Esophagus muscularis mucosa (tissue), 4 donors: ENCODE measurements around the gene TBC1D24. TPM values are rescaled to one million over a fixed set of nuclear protein-coding genes. Genes with fewer than 3 reads are reported as not detected.

Experiments
- DNase-seq: peaks from one replicate; pipeline ENCODE4 v3.0.0-alpha.2; 2017; ENCODE audit errors: extremely low spot score
- H3K27ac ChIP-seq, 4 donors: fragments of 200-600 bp; sonication (generic); replicated peaks in 1 of 4; 1 replicate in 3 of 4; 2 replicates in 1 of 4; pipeline ENCODE4 v1.5.1; 2016 to 2019; ENCODE audit warnings: mild to moderate bottlenecking in 1 of 4
- H3K27me3 ChIP-seq, 4 donors: fragments of 200-600 bp; sonication (generic); one replicate each; pipeline versions ENCODE4 v1.5.1 to v1.6.0; 2016 to 2019
- H3K36me3 ChIP-seq, 4 donors: fragments of 200-600 bp; sonication (generic); one replicate each; pipeline ENCODE4 v1.5.1; 2016 to 2019
- H3K4me1 ChIP-seq, 4 donors: fragments of 200-600 bp; sonication (generic); one replicate each; pipeline ENCODE4 v1.5.1; 2016 to 2019
- H3K4me3 ChIP-seq, 4 donors: fragments of 200-600 bp; sonication (generic); 1 replicate in 2 of 4; 2 replicates in 2 of 4; pipeline ENCODE4 v1.5.1; 2016 to 2019; ENCODE audit warnings: mild to moderate bottlenecking in 4 of 4, moderate library complexity in 1 of 4
- H3K9me3 ChIP-seq, 4 donors: fragments of 200-600 bp; sonication (generic); 1 replicate in 3 of 4; 2 replicates in 1 of 4; pipeline ENCODE4 v1.5.1; 2016 to 2019
- EP300 ChIP-seq: sonication (generic); formaldehyde crosslinking; IDR thresholded peaks from one replicate; pipeline ENCODE4 v1.6.1; 2017; ENCODE audit warnings: antibody characterized with exemption
- POLR2A ChIP-seq: fragments of 450-650 bp; IDR thresholded peaks from one replicate; pipeline ENCODE4 v1.6.1; 2017; ENCODE audit warnings: antibody characterized with exemption, moderate library complexity, mild to moderate bottlenecking, low read depth
- POLR2AphosphoS5 ChIP-seq, 2 donors: sonication (generic); formaldehyde crosslinking; IDR thresholded peaks; one replicate each; pipeline ENCODE4 v1.6.1; 2017; ENCODE audit warnings: antibody characterized with exemption in 2 of 2
- WGBS: methylation state at CpG from one replicate; pipeline ENCODE4 v1.1.5; 2018; 5-methylcytosine and 5-hydroxymethylcytosine counted together
- intact Hi-C: fragments of 100-400 bp; cut with DNase I; formaldehyde crosslinking; loops from one replicate; pipeline ENCODE4 v1.15.1; 2023
- total RNA-seq, 4 donors: library from RNA; depleted of rRNA; stranded (reverse); fragments of >200 nt; gene quantifications; one replicate each; pipeline versions ENCODE4 v1.1.0 to v1.2.1, GENCODE V29; 2016
- TF ChIP-seq, protein P1 (sequence below), 3 experiments: fragments of 200-600 bp in 2 of 3; fragments of 450-650 bp in 1 of 3; sonication (generic) in 2 of 3; IDR thresholded peaks; one replicate each; pipeline ENCODE4 v1.5.1; 2017 to 2019; ENCODE audit warnings: antibody characterized with exemption in 3 of 3, mild to moderate bottlenecking in 2 of 3, moderate library complexity in 1 of 3

TBC1D24 gene
- total RNA-seq, 4 donors from 2014 or later, result 7.0 to 14.1 (median 11.5) TPM

DNA sequence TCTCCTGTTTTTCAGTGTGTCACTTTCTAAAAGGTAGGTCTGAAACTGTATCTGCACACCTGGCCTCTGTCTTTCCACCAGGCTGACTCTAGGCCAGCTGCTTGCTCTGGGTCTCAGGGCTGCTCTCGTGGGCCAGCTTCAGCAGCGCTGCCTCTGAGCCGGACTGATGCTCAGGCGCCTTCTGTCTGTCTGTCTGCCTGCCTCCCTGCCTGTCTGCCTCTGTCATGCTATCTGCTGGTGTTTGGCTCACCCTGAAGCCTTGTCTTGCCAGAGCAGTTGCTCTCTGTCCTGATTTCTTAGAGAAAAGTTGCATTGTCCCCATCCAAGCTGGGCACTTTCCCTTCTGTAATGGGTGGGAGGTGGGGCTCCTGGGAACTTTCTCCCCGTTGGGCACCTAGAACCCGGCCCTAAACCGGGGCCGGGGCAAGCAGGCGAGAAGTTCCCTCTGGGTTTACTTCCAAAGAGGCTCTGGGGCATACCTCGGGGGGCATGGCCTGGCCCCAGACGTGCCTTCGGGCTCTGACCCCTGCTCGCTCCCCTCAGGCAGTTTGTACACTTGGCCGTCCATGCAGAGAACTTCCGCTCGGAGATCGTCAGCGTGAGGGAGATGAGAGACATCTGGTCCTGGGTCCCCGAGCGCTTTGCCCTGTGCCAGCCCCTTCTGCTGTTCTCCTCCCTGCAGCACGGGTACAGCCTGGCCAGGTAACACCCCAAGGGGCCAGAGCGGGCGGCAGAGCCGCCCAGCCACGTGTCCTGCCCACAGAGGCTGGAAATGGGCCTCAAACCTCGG, 23.0 kb downstream of the TBC1D24 start:
- no peak for TF ChIP-seq POLR2A
- no peak for TF ChIP-seq EP300
- TF ChIP-seq, protein P1, sequence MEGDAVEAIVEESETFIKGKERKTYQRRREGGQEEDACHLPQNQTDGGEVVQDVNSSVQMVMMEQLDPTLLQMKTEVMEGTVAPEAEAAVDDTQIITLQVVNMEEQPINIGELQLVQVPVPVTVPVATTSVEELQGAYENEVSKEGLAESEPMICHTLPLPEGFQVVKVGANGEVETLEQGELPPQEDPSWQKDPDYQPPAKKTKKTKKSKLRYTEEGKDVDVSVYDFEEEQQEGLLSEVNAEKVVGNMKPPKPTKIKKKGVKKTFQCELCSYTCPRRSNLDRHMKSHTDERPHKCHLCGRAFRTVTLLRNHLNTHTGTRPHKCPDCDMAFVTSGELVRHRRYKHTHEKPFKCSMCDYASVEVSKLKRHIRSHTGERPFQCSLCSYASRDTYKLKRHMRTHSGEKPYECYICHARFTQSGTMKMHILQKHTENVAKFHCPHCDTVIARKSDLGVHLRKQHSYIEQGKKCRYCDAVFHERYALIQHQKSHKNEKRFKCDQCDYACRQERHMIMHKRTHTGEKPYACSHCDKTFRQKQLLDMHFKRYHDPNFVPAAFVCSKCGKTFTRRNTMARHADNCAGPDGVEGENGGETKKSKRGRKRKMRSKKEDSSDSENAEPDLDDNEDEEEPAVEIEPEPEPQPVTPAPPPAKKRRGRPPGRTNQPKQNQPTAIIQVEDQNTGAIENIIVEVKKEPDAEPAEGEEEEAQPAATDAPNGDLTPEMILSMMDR (IDR thresholded peaks at IDR 0.05), result no peak
- no peak for TF ChIP-seq POLR2AphosphoS5 (IDR thresholded peaks at IDR 0.05)
- Histone ChIP-seq H3K4me3 (no peak overlapping the region), H3K9me3 (no peaks in the 10 kb centered on the region), H3K36me3 (peaks cover 13 to 46% (median 30%) of the 10 kb centered on the region in 4 donors), H3K4me1 (peaks cover 41 to 46% (median 44%) of the 10 kb centered on the region in 4 donors), H3K27ac (peak overlapping the region in 2 of 4 donors; percentile 25 to 43), H3K27me3 (no peaks in the 10 kb centered on the region)
- DNase-seq, result no peak
- 66% methylated on average over 16 of the region's 26 CpGs for WGBS
- intact Hi-C loops, result no loop called here

DNA sequence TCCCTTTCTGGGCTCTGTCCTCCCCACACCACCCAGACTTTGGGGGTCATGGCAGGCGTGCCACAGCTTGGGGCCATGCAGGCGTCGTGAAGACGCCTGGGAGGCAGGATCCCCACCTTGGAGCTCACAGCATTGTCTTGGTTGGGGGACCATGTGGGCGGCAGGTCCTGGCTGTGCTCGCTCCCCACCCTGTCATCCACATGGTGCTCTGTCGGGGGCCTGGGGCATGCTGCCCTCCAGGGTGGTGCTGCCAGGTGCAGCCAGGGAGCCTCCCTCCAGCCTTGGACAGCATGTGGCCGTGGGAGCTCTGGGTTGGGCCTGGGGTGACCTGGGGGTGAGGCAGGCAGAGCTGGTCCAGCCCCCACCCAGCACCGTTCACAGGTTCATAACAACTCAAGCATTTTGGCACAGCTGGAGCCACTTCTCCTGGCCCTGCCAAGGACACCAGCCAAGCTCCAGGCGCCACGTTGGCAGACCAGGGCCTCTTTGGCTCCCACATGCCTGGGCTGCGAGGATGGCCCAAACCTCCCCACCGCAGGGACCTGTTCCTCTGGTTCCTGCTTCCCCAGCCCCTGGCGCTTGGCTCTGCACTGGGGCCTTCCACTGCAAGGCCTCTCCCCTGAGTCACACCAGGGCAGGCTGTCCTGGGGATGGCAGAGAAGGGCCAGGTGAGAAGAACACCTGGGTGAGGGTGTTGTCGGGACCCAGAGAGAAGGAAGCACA, 23.8 kb downstream of the TBC1D24 start:
- no peaks in the 10 kb centered on the region for H3K9me3 ChIP-seq
- intact Hi-C loops, result no loop called here
- no peak for TF ChIP-seq POLR2AphosphoS5 (IDR thresholded peaks at IDR 0.05)
- TF ChIP-seq, protein P1 (IDR thresholded peaks at IDR 0.05), result no peak
- no peak for TF ChIP-seq POLR2A
- TF ChIP-seq EP300, result no peak
- H3K27me3 ChIP-seq, result no peaks in the 10 kb centered on the region
- peaks cover 13 to 46% (median 30%) of the 10 kb centered on the region in 4 donors for H3K36me3 ChIP-seq
- H3K27ac ChIP-seq, result peak overlapping the region in 2 of 4 donors; percentile 25 to 43
- WGBS, result 73% methylated on average over 6 of the region's 15 CpGs
- H3K4me1 ChIP-seq, result peaks cover 42 to 48% (median 45%) of the 10 kb centered on the region in 4 donors
- no peak overlapping the region for H3K4me3 ChIP-seq
- DNase-seq, result no peak

DNA sequence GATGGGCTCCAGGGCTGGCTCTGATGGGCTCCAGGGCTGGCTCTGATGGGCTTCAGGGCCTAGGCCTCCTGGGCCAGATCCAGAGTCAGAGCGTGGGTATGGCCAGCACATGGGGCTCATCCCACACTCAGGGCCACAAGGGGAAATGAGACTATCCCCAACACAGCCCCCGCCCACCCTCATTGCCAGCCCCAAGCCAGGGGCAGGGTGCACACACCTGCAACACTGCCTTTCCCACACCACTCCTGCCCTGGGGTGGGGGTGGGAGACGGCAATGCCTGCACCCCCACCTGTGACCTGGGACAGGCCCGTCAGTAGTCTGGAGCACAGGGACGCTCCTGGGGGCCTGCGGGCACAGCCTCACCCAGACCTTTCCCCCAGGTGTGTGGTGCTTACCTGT, 24.5 kb downstream of the TBC1D24 start:
- H3K4me3 ChIP-seq, result no peak overlapping the region
- 97% methylated on average over 4 of the region's 6 CpGs for WGBS

DNA sequence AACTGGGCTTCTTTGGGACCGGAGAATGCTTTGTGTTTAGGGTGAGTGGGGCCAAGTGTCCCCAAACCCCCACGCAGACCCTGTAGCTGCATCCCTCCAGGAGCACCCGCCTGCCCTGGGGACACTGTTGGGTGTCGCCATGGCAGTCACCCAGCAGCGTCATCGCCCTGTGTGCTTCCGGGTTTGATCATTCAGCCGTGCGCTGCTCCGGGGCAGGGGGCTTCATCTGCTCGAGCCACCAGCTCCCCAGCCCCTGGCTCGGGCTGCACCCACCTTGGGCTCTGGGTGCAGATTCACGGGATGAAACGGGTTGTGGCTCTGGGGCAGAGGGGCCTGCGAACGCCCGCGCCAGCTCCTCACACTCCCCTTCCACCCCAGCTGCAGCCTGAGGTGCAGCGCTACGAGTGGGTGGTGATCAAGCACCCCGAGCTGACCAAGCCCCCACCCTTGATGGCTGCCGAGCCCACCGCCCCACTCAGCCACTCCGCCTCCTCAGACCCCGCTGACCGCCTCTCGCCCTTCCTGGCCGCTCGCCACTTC, 25.0 kb downstream of the TBC1D24 start:
- H3K36me3 ChIP-seq, result peaks cover 13 to 46% (median 30%) of the 10 kb centered on the region in 4 donors
- peaks cover 42 to 48% (median 45%) of the 10 kb centered on the region in 4 donors for H3K4me1 ChIP-seq
- no peaks in the 10 kb centered on the region for H3K27me3 ChIP-seq
- intact Hi-C loops, result loop anchor here (2.0 to 10.0 kb wide), 4 partner anchors 43 to 235 kb away; partner anchors contain the start of genes ABCA3, CCNF and RNPS1
- H3K27ac ChIP-seq, result no peak overlapping the region
- DNase-seq, result no peak
- H3K4me3 ChIP-seq, result no peak overlapping the region
- H3K9me3 ChIP-seq, result no peaks in the 10 kb centered on the region
- WGBS, result 88% methylated on average over 18 of the region's 29 CpGs
- TF ChIP-seq EP300, result no peak
- TF ChIP-seq POLR2AphosphoS5 (IDR thresholded peaks at IDR 0.05), result no peak
- TF ChIP-seq, protein P1 (IDR thresholded peaks at IDR 0.05), result no peak
- TF ChIP-seq POLR2A, result no peak

More for the DNA sequence above, 24.5 kb downstream of the TBC1D24 start:
- TF ChIP-seq EP300 (no peak), POLR2A (no peak), POLR2AphosphoS5 (IDR thresholded peaks at IDR 0.05) (no peak)
- TF ChIP-seq, protein P1 (IDR thresholded peaks at IDR 0.05), result no peak
- no peak for DNase-seq
- peaks cover 42 to 48% (median 45%) of the 10 kb centered on the region in 4 donors for H3K4me1 ChIP-seq
- H3K27me3 ChIP-seq, result no peaks in the 10 kb centered on the region
- peaks cover 13 to 46% (median 30%) of the 10 kb centered on the region in 4 donors for H3K36me3 ChIP-seq
- H3K27ac ChIP-seq, result no peak overlapping the region
- intact Hi-C loops, result no loop called here
- H3K9me3 ChIP-seq, result no peaks in the 10 kb centered on the region
